Sigmoid colon (tissue), 3 donors: ENCODE data around the gene WAS.
"Not testable (repeated sequence)": the region's sequence is repeated elsewhere in the genome, so short reads cannot be mapped to it uniquely, and the experiment has no call there.

Experiments used
- CTCF ChIP-seq, 4 experiments: fragments of 450-650 bp in 3 of 4; fragments of 200-600 bp in 1 of 4; IDR thresholded peaks; one replicate each; pipeline ENCODE4 v1.5.1; 2016 to 2019; ENCODE audit warnings: antibody characterized with exemption in 4 of 4, mild to moderate bottlenecking in 3 of 4, moderate library complexity in 2 of 4
- POLR2A ChIP-seq, 2 donors: fragments of 450-650 bp; IDR thresholded peaks; one replicate each; pipeline ENCODE4 v1.6.1; 2016; ENCODE audit warnings: antibody characterized with exemption in 2 of 2, mild to moderate bottlenecking in 2 of 2, moderate library complexity in 2 of 2

- TF ChIP-seq POLR2A, CTCF (IDR thresholded peaks at IDR 0.05): not testable (repeated sequence)
Measured at GRCh38 chrX:48680925-48681324, 2.7 kb upstream of the WAS start.
